ENCODE results near the gene MAN1A1.
"Not testable (repeated sequence)": the region's sequence is repeated elsewhere in the genome, so short reads cannot be mapped to it uniquely, and the experiment has no call there.

The MAN1A1 gene

DNA sequence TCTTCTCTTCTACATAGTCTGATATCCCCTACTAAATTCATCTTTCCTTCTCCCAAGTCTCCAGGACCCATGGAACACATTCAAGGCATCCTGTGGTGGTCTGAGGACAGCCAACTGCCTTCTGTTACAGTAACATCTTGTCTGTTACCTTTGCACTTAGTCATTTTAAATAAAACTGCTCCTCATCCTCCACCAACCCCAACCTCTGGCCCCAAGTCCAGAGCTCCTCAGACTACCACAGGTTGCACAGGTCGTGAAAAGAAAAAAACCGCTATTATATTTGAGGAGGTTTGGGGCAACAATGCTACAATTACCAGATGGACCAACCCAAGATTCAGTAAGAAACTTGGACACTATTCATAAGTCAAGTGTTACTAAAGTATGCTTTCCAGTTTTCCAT, 49.9 kb downstream of the MAN1A1 start:
- no peak for DNase-seq

- DNase-seq = no peak
These were observed 52.5 kb downstream of the MAN1A1 start for GRCh38 chr6:119297049-119297448.

DNA sequence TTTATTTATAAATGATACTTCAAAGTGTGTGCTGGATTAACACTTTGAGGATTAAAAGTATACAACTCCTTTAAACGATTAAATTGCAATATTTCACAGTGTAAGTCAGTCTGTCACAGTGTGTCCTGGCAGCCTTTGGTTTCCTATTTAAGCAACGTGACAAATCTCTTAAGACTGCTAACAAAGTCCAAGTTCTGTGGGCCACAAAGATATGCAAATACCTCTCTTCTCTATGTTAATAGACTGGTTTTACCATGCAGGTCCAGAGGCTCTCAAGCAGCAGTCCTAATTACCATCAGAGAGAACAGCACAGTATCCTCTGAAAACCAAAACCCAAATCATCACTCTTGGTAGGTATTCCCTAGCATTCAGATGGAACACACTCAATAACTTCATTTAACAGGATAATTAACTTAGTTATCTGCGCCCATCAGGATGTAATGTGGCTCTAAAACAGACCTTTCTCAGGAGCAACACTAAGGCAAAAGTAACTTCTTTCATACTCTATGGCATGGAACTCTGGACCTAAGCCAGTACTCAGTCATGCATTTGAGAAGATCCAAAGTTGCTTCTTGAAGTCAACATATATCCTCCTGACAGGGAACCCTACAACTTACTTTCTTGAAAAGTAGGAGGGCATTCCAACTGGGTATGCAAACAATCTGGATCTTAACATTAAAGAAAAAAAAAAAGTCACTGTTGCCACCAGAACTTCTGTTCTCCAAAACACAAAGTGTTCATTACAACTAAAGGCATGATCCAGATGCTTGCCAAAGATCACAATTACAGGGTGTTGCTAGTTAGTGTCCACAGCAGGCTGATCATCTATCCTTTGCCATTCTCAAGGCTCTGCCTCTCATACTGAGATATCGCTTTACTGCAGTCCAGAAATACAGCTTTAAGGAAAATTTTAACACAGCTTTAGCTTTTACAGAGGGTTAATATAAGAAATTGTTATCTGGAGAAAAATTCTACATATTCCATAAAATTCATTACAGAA, 53.2 kb downstream of the MAN1A1 start:
- DNase-seq = no peak

- DNase-seq = no peak
These were observed 54.6 kb downstream of the MAN1A1 start for GRCh38 chr6:119294984-119295383.

GRCh38 chr6:119291060-119291459, 58.5 kb downstream of the MAN1A1 start:
- DNase-seq = not testable (repeated sequence)

GRCh38 chr6:119290306-119290705, 59.3 kb downstream of the MAN1A1 start:
- no peak for DNase-seq

DNA sequence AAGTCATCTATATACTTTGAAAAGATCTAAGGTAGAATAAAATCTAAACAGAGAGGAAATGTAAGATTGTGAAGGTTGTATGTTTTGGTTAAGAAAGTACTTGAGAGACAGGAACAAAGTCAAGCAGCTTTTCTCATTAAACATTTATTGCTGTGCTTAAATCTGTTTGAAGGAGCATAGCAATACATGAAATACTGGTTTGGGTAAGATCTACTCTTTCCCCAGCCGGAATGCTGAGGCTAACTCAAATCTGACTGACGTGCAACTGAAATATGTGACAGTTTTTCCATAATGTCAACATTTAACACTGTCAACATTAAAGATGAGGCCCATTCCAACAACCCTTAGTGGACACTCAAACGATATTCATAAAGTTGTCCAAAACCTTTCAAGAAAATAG, 59.9 kb downstream of the MAN1A1 start:
- DNase-seq = no peak

DNA sequence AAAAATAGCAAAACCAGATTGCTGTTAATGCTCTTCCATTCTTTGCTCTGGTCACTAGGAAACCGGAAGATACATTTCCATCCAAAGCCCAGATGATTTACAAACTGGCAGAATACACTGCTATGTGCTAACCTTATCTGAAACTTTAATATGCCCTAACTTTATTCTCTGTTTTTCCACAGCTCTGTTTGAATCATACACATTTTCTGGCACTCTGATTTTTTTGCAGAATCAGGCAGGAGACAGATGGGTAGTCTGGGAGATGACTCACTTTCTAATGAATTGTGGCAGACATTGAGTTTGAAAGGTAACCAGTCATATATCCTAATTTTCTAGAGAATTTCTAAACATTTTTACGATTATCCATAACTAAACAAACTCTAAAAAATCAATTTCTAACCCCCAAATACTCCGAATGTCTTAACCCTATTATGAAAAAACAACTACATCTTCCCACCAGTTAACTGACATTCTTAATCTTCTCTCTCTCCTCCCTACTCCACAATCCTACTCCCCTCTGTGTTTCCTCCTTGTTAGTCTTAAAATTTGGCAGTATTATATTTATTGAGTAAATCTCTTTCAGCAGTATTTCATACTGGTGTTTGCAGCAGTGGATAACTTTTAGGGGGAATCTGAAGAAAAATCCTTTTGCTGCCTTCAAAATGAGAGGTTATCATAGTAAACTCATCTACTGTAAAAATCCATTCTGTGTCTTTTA, 63.5 kb downstream of the MAN1A1 start:
- no peak for DNase-seq

- DNase-seq = no peak
These were observed 64.6 kb downstream of the MAN1A1 start for GRCh38 chr6:119284861-119285521.

- no peak for DNase-seq
These were observed 65.5 kb downstream of the MAN1A1 start for GRCh38 chr6:119283979-119284545.

GRCh38 chr6:119283214-119283613, 66.3 kb downstream of the MAN1A1 start:
- no peak for DNase-seq

DNA sequence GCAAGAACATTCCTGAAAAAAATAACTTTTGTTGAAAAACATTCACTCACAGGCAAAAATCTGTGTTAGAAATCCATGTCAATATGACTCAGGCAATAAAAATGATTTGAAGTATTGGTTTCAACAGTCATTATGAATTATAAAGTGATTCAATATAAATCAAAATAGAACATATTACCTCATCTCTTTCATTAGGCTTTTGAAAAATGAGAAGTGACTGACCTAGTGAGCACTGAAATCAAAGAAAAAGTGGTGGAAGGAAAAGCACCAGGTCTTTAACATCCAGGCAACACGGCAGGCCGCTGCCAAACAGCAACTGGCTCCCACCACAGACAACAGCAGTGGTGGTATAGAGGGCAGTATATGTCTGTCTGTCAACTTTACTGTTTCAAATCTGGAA, 68.9 kb downstream of the MAN1A1 start:
- no peak for DNase-seq

DNA sequence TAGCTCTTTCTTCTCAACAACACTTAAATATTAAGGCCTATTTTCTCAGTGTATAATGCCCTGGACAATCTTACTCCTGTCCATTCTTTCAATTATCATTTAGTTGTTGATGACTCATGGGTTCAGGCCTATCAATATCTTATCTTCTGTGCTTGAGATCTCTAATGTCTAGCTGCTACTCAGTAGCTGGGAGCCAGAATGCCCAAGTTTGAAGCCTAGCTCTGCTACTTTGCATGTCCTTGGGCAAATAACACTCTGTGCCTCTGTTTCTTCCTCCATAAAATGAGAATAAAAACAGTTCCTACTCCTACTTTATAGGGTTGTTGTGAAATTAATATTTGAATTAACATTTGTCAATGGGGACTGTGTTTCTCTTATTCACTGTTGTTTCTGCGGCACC, 69.5 kb downstream of the MAN1A1 start:
- no peak for DNase-seq

DNA sequence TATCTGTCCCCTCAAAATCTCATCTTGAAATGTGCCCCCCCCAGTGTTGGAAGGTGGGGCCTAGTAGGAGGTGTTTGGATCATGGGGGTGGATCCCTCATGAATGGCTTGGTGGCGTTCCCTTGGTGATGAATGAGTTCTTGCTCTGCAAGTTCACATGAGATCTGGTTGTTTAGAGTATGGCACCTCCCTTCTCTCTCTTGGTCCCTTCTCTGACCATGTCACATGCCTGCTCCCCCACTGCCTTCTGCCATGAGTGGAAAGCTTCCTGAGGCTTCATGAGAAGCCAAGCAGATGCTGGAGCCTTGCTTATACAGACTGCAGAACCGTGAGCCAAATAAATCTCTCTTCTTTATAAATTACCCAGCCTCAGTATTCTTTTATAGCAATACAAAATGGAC, 70.9 kb downstream of the MAN1A1 start:
- DNase-seq = no peak

- no peak for DNase-seq
These were observed 72.5 kb downstream of the MAN1A1 start for GRCh38 chr6:119277052-119277451.

DNA sequence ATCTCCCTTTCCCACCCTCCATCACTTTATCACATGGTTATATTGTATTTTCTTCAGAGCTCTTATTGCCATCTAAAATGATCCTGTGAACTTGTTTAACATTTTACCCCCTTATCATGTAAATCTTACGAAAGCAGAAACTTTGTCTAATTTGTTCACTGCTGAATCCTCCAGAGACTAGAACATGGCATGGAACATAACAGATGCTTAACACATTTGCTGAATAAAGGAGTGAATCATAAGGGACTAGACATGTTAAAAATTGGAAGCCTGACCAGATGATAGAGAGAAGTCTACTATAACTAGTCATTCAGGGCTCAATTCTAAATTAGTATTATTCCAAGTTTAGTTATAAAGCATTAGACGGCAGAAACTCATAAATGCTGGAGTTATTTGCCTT, 73.3 kb downstream of the MAN1A1 start:
- DNase-seq = no peak

DNA sequence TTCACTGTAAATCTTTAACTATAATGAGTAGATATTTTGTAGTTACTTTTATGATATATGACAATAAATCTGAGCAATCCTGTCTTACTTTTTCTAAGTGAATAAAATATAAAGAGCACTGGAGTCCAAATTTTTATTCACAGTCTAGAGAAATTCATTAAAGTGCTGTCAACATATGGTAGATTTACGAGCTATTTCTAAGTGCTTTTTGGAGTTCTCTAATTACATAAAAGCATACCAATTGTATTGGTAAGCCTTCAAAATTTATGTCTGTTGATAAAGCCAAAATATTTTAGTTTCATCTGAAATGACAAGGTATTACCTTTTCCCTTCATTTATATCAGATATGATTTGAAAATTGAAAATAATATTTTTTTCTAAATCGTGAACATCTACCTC, 75.4 kb downstream of the MAN1A1 start:
- DNase-seq = no peak

DNA sequence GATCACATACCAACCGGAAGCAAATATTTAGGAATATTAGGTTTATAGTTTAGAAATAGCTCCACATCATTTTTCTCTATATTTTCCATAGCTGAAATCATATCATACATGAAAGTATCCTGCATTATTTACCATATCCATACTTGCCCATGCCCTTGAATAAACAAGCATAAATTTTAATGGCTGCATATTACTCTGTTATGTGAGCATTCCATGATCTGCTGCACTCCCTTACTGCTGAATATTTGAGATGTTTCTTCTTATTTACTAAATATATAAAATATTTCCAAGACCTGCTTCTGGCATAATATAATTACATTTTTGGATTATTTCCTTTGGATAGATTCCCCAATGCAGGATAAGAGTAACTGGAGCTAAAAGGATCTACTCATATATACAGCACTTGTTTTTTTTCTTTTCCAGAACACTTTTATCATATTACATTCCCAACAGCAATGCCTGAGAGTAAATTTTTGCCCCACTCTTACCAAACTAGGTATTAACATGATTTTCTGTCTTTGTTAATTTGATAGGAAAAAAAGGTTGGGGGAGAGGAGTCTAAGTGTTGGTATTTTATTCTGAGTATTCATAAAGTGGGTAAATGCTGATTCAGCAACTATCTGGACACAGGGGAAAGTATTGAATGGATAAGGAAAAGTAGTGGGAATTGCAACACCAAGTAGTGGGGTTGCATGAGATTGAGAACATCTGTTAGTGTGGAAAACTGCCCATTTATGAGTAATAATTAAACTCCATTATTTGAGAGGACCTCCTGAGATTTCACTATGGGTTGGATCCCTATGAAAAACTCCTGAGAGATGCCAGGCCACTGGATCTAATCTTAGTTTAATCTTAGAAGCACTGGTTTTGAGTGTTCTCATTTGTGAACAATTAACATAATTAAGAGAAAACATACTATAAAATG, 76.0 kb downstream of the MAN1A1 start:
- no peak for DNase-seq

GRCh38 chr6:119270545-119270944, 79.0 kb downstream of the MAN1A1 start:
- DNase-seq = no peak

DNA sequence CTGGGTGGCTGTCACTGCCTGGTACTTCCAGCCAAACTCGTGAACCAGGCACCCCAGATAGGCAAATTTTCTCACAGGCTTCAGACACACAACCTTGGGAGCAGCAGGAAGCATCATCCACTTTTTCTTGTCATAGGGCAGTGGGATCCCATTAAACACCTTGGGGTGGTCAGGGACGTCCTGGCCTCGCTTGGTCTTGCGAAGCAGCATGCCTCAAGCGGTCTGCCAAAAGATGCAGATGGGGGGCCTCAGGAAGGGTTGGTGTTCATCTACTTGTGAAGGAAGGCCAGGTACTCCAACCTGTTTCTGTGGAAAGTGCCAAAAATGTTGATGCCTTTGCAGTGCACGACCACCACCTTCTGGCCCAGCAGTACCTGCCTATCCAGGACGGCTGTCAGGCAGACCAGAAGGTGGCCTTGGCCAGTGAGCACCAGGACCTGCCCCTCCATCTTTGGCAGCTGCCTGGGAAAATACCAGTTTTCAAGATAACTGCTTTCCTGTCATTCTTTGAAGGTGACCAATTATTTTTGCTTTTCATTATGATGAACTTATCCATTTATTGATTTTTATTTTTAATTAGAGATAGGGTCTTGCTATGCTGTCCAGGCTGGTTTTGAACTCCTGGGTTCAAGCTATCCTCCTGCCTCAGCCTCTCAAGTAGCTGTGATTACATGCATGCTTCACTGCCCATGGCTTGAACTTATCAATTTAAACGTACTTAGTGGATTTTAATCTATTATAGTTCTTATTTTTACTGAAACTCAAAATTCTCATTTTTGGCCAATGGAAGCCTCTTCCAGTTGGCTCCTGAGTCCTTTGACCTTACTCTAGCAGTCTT, 80.1 kb downstream of the MAN1A1 start:
- no peak for DNase-seq

Data from bone marrow (tissue), 2 donors.